OCI-M2 (cell line): ENCODE data around the gene EPHA8.

Experiments used
- DNase-seq: peaks from one replicate; lab custom pipeline; 2025; ENCODE audit not compliant: unreplicated experiment; lab: John Stamatoyannopoulos, UW

Gene EPHA8

DNA sequence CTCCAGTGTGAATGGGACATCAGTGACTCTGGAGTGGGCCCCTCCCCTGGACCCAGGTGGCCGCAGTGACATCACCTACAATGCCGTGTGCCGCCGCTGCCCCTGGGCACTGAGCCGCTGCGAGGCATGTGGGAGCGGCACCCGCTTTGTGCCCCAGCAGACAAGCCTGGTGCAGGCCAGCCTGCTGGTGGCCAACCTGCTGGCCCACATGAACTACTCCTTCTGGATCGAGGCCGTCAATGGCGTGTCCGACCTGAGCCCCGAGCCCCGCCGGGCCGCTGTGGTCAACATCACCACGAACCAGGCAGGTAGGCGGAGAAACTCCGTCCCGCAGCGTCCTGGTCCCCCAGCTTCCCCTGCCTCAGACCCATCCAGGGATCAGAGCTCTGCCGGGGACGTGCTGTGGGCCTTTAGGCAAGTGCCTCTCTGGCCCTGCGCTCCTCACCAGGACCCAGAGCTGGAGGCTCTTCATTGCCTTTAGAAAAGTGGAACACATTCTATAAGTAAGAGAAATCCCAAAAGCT lies 25.7 kb downstream of the EPHA8 start:
- no peak for DNase-seq

DNA sequence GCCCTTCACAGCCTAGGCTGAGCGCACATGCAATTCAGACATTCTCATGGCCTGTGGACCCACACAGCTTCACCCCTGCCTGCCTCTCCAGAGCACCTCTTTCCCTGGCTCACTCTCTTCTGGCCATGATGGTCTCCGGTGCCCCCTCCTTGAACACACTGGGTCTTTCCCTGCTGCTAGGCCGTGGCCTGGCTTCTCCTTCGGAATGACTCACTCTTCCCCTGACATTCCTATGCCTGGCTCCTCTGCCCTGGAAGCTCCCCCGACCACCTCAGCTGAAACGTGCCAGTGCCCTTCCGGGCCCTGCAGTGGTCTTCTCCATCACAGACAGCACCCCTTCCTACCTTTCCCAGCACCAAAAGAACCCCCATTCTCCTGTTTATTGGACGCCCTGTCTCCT lies 28.3 kb downstream of the EPHA8 start:
- DNase-seq = no peak

DNA sequence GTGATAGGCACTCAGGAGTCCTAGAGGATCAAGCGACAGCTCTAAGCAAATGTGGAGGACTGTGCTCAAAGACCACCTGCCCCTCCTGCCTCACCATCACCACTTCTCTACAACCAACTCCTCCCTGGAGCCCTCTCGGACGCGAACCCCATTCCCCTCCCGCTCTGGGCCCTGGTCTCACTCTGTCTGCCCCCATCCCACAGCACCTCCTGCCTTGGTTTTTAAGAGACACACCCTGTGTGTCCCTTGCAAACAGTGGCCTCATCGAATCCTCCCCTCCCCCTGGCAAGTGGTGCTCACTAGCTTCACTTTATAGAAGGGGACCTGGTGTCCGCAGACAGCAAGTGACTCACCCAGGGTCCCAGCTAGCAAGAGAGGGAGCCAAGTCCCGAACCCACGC lies 28.8 kb downstream of the EPHA8 start:
- no peak for DNase-seq

DNA sequence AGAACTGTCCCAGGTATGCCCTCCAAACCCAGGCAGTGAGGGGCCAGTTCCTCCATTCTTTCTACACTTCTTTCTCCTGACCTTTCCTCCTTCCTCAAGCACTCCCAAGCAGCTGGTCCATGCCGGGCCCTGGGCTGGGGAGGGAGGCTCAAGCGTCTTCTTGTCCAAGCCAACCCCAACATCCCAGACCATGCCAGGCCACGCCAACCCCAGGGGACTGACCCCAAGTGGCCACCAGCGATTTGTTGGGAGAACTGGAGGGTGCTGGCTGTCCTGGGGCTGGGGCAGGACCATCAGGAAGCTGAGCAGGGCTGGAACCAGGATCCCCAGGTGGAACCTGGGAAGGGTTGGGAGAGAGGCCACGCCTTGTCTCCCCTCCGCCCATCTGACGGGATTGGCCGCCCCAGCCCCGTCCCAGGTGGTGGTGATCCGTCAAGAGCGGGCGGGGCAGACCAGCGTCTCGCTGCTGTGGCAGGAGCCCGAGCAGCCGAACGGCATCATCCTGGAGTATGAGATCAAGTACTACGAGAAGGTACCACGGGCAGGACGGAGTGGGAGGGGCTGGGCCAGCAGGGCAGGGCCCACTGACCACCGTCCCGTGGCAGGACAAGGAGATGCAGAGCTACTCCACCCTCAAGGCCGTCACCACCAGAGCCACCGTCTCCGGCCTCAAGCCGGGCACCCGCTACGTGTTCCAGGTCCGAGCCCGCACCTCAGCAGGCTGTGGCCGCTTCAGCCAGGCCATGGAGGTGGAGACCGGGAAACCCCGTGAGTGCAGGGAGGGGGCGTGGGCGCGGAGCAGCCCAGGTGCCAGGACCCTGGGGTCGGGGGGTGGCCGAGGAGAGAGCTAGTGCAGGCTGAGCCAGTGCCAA lies 29.9 kb downstream of the EPHA8 start:
- DNase-seq = no peak

DNA sequence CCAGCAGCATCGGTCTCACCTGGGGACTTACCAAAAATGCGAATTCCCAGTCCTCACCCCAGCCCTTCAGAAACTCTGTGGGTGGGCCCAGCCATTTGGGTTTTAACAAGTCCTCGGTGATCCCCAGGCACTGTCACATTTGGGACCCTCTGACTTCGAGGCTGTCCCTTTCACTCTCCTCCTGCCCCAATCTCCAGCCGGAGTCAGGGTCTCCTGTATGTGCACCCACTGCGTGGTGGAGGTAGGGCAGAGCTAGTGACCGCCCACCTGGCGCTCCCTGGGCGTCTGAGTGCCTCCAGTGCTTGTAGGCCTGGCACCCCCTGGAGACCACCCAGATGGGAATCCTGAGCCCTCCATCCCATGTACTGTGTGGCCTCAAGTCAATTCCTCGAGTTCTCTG lies 31.1 kb downstream of the EPHA8 start:
- no peak for DNase-seq

DNA sequence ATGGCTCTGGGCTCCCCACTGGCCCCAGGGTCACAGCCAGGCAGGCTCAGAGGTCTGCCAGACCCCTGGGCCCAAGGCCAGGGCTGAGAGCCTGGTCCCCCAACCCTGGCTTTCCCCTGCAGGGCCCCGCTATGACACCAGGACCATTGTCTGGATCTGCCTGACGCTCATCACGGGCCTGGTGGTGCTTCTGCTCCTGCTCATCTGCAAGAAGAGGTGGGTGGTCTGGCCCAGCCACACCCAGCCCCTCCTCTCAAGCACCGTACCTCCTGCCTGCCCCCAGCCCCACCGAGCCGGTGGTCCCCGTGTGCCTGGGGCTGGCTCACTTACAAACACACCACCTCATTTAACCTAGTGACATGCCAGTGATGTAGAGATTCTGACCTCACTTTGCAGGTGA lies 31.8 kb downstream of the EPHA8 start:
- DNase-seq = no peak

DNA sequence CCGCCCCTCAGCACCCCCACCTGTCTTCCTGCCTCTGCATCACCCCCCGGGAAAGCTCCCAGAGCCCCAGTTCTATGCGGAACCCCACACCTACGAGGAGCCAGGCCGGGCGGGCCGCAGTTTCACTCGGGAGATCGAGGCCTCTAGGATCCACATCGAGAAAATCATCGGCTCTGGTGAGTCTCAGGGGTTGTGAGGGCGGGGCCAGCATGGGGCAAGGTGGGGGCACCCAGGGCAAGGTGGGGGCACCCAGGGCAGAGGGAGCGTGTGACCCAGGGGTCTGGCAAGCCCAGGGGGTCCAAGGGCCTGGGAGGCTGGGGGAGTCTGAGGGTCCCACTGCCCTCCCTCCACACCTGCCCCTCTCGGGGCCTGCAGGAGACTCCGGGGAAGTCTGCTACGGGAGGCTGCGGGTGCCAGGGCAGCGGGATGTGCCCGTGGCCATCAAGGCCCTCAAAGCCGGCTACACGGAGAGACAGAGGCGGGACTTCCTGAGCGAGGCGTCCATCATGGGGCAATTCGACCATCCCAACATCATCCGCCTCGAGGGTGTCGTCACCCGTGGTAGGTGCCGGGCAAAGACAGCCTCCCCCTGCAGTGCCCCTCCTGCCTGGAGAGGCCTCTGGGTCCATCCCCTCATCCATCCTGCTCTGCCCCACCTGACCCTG lies 34.1 kb downstream of the EPHA8 start:
- DNase-seq = no peak

DNA sequence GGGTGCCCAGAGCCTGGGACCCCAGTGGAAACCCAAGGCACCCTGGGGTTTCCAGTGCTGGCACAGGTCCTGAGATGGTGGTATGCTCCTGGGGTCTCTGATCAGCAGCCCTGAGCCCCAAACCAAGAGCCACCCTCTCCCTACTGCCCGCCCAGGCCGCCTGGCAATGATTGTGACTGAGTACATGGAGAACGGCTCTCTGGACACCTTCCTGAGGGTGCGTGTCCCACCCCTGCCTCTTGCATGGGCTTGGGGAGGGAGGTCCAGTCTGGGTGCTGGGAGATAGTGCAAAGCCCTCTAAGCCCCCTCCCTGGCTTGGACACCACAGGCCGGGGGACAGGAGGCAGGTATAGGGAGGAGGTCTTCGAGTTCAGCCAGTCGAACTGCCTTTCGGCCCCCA lies 34.7 kb downstream of the EPHA8 start:
- no peak for DNase-seq

DNA sequence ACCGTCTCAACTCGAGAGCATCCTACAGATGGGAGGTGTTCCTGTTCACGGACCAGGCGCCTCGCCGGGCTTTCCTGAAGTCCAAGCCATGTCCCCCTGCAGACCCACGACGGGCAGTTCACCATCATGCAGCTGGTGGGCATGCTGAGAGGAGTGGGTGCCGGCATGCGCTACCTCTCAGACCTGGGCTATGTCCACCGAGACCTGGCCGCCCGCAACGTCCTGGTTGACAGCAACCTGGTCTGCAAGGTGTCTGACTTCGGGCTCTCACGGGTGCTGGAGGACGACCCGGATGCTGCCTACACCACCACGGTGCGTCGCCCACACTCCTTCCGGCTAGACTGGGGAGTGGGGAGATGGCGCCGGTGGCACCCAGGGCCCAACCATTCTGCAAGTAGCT lies 35.4 kb downstream of the EPHA8 start:
- DNase-seq = no peak

DNA sequence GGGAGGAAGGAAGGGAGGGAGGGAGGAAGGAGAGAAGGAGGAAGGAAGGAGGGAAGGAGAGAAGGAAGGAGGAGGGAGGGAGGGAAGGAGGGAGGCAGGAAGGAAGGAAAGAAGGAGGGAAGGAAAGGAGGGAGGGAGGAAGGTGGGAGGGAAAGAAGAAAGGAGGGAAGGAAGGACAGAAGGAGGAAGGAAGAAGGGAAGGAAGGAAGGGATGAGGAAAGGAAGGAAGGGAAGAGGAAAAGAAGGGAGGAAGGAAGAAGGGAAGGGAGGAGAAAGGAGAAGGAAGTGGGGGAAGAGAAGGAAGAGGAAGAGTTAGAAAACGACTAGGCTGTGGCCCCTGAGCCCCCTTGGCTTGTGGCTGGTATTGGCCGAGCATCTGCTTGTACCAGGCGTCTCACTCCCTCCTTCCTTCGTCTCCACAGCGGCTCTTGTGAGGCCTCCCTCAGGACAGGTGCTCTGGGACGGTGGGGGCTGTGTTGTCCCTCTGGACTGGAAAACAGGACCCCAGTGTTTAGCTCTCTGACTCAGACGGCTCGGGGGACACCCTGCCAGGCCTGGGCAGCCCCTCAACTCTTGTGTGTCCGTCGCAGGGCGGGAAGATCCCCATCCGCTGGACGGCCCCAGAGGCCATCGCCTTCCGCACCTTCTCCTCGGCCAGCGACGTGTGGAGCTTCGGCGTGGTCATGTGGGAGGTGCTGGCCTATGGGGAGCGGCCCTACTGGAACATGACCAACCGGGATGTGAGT lies 37.0 kb downstream of the EPHA8 start:
- DNase-seq = no peak

DNA sequence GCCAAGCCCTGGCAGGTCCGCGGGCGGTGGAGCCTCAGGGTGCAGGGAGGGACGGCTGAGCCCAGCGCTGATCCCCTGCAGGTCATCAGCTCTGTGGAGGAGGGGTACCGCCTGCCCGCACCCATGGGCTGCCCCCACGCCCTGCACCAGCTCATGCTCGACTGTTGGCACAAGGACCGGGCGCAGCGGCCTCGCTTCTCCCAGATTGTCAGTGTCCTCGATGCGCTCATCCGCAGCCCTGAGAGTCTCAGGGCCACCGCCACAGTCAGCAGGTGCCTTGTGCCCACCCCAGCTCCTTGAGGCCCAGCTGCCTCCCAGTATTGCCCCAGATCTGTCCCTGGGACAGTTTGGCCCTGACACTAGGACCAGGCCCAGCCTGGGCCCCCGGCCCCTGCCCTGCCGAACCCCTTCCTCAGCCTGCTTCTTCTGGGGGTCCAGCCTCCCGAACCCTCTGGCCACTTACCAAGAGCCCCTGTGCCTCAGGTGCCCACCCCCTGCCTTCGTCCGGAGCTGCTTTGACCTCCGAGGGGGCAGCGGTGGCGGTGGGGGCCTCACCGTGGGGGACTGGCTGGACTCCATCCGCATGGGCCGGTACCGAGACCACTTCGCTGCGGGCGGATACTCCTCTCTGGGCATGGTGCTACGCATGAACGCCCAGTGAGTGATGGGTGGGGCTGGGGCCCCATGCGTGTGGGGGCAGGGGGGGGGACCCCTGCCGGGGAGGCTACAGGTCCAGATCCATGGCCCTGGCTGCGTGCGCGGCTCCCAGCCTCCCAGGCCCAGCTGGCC lies 37.7 kb downstream of the EPHA8 start:
- no peak for DNase-seq

DNA sequence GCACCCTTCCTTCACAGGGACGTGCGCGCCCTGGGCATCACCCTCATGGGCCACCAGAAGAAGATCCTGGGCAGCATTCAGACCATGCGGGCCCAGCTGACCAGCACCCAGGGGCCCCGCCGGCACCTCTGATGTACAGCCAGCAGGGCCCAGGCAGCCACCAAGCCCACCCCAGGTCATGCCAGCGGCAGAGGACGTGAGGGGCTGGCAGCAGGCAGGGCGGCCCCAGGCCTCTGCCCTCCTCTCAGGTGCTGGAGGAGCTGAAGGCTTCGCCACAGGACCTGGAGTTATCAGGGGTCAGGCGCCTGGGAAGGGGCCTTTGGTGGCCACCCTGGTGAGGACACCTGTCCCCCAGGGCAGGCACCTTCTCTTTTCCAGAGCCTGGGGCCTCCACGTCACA lies 38.3 kb downstream of the EPHA8 start:
- DNase-seq = no peak

DNA sequence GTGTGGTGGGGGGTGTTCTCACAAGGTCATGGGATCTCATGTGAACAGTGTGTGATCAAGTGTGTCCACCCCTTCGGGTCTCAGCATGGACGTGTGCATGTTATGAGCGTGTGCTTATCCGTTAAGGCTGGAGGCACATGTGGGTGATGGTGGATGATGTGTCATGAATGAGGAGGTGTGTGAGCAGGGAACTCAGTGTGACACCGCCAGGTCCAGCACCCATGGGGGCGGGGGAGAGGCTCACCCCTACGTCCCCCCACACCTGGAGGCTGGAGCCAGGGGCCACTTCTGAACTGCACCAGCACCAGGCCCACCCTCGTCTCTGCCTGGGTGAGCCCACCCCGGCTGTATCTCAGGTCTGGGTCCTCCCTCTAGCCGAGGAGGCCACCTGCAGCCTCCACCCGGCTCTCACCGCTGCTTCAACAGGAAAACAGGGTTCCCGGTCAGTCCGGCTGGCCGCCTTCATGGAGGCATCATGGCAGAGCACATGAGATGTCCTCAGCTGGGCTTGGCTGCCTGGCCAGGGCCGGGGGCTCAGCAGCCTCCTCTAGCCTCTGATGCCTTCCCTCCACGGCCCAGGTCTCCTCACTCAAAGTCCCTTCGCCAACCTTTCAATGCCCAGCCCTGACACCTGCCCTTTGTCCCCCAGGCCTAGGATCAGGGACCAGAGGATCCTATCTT lies 38.9 kb downstream of the EPHA8 start:
- no peak for DNase-seq

DNA sequence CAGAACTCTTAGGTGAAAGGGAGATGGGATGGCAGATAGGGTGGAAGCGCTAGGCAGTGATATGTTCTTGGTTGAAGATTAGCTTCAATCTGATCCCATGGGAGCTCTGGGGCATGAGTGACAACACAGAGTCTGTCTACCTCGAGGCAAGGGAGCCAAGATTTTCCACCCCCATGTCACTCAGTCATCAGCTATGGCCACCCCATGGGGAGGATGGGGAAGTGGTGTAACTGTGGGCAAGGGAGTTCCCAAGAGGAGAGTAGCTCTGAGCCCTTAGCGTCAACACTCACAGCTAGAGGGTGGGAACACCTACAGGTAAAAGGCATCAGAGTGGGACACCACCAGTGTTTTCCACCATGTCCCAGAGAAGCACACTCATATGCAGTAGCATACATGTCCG lies 42.9 kb downstream of the EPHA8 start:
- no peak for DNase-seq

DNA sequence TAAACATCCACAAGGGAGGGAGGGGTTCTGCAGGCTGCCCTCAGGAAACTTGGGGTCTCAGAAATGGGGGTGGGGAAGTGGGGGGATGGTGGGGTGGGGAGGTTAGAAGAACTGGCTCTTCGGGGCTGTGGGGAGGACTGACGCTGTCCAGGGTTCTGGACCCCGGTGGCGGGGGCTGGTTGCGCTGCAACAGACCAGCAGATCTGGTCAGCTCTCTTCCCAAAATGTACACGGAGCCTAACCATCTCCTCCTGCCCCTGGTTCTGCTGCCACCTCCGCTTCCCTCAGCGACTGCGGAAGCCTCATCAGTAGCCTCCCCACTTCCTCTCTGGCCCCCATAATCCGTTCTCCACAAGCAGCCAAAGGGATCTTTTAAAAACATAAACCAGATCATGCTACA lies 43.9 kb downstream of the EPHA8 start:
- no peak for DNase-seq

DNA sequence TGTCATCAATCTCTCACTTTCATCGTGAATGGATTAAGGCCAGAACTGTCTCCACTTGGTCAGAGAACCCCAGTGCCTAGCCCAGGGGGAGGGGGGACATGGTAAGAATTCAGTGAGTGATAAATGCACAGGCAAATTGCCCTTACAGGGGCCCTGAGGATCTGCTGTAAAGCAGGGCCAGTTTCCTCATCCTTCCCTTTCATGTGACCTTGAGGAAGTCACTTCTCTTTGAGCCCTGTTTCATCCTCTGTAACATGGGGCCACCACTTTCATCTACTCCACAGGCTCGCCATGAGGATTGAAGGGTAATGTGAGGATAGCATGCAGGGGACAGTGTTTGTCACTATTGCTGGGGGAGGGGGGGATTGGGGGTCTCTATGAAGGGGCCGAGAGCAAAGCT lies 45.1 kb downstream of the EPHA8 start:
- no peak for DNase-seq

DNA sequence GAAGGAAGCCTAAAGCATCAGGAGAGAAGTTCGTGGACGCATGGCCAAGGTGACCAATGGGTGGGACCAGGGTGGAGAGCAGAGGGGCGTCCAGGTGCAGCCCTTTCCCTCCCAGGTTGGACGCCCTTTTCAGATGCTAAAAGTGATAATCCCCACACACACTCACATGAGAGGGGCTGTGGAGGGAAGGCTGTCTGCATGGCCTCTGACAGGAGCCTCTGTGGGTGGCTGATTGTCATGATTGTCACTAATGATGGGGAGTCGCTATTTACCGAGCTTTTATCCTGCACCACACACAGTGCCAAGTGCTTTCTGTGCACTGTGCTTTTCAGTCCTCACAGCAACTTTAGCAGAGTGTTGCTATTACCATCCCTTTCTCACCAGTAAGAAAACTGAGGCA lies 46.0 kb downstream of the EPHA8 start:
- no peak for DNase-seq

DNA sequence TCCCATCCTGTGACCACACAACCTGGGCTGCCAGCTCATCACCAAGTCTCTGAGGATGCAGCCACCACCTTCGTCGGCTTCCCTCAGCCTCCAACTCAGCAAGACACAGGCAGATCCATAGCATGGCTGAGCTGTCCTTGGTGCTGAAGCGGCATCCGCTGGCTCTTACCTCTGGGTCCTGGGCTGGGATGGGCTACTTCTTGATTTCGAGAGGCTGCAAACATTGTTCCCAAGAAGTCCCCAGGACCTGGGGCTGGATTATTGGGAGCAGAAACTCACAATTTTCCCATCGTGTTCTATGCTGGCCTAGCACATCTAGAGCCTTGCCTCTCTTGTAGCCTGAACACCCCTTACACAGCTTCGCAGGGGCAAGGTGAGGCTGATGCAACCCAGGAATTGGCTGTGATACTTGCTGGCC lies 48.2 kb downstream of the EPHA8 start:
- no peak for DNase-seq

DNA sequence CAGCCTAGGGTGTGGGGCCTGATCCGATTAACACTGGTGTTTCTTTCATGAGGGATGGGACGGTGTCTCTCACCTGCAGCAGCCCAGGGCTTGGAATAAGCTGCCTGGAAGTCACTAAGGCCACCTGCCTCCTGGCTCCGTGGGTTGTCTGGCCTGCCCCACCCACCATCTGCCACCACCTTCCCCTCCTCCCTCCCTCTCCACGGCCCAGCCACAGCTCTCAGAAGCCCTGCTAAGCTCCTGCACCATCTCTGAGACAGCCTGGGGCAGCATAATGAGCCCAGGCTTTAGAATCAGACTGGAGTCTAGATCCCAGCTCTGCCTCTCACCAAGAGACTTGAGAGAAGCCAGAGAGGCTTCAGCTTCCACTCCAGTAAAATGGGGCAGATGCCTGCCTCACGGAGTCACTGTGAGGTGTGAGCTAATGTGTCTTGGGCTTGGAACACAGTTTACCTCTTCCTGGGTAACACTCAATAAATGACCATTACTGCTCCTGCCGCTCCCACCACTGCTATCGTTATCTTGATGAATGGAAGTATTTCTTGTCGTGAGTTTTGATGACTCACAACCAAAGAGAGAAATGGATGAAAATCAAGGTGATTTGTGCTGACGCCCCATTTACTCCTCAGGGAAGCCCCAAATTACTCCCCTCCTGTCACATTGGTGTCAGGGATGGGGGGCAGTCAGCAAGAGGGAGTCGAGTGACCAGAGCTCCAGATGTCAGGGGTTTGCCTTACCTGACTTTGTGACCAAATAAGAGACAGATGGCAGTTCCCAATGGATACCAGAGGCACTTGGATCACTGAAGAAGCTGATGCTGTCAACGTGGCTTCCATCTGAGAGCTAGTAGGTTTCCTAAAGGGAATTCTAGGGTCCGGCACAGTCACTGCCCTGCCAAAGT lies 49.6 kb downstream of the EPHA8 start:
- no peak for DNase-seq
